ENCODE data around the gene TP53AIP1. TPM values are rescaled to one million over a fixed set of nuclear protein-coding genes. Genes with fewer than 3 reads are reported as not detected.

The TP53AIP1 gene
- total RNA-seq, 2 experiments from 2014 or later = 0.20 TPM; not detected in 1

DNA sequence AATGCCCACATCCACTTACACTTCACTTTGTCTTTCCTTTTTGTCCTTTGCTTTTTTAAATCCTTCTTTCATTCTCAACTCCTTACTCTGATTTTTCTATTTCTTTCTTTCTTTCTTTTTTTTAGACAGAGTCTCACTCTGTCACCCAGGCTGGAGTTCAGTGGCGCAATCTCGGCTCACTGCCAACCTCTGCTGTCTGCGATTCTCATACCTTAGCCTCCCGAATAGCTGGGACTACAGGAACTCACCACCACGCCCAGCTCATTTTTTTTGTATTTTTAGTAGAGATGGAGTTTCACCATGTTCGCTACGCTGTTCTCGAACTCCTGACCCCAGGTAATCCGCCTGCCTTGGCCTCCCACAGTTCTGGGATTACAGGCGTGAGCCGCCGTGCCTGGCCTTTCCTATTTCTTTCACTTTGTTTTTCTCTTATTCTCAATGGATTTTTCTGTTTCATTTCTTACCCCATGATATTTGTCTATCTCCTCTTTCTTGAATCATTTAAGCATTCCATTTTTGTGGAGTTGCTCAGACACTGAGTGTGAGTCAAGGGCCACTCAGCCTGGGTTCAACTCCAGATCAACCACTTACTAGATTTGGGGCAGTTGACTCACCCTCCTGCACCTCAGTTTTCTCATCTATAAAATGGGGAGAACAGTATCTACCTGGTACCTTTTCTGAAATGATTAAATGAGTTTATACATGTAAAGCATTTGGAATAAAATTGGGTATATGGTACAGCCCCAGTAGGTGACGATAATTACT, 43.9 kb downstream of the TP53AIP1 start:
- H3K9me3 ChIP-seq (ENCODE audit: control insufficient read depth in 1 of 2, insufficient read depth in 1 of 2, low read length in 2 of 2) = no peaks in the 10 kb centered on the region
- H3K4me3 ChIP-seq (ENCODE audit: low read length) = no peak overlapping the region
- H3K4me1 ChIP-seq (ENCODE audit: insufficient read depth, low read length) = no peaks in the 10 kb centered on the region
- no peaks in the 10 kb centered on the region for H3K36me3 ChIP-seq (ENCODE audit: insufficient read depth, low read length)
- H3K27ac Mint-ChIP-seq = no peak overlapping the region
- peaks cover 5% of the 10 kb centered on the region for H3K27me3 Mint-ChIP-seq
- DNase-seq = no peak
- peaks cover 5% of the 10 kb centered on the region for H3K4me1 Mint-ChIP-seq (ENCODE audit: low read depth)
- ATAC-seq (ENCODE audit: poor library complexity) = no peak
- H3K4me3 Mint-ChIP-seq = no peak overlapping the region
- H3K36me3 Mint-ChIP-seq (ENCODE audit: low read depth) = no peaks in the 10 kb centered on the region
- H3K27me3 ChIP-seq (ENCODE audit: control insufficient read depth in 1 of 2, insufficient read depth in 2 of 2, low read length in 2 of 2) = no peaks in the 10 kb centered on the region
- H3K9me3 Mint-ChIP-seq = no peaks in the 10 kb centered on the region
- ChIA-PET CTCF (no interaction called here), POLR2A (no interaction called here)
- intact Hi-C loops (cut with DNase I, micrococcal nuclease) = no loop called here
- no peak overlapping the region for H3K27ac ChIP-seq (ENCODE audit: low read depth in 1 of 2, low read length in 2 of 2)
- TF ChIP-seq, protein P1, sequence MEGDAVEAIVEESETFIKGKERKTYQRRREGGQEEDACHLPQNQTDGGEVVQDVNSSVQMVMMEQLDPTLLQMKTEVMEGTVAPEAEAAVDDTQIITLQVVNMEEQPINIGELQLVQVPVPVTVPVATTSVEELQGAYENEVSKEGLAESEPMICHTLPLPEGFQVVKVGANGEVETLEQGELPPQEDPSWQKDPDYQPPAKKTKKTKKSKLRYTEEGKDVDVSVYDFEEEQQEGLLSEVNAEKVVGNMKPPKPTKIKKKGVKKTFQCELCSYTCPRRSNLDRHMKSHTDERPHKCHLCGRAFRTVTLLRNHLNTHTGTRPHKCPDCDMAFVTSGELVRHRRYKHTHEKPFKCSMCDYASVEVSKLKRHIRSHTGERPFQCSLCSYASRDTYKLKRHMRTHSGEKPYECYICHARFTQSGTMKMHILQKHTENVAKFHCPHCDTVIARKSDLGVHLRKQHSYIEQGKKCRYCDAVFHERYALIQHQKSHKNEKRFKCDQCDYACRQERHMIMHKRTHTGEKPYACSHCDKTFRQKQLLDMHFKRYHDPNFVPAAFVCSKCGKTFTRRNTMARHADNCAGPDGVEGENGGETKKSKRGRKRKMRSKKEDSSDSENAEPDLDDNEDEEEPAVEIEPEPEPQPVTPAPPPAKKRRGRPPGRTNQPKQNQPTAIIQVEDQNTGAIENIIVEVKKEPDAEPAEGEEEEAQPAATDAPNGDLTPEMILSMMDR (IDR thresholded peaks at IDR 0.05) = no peak

DNA sequence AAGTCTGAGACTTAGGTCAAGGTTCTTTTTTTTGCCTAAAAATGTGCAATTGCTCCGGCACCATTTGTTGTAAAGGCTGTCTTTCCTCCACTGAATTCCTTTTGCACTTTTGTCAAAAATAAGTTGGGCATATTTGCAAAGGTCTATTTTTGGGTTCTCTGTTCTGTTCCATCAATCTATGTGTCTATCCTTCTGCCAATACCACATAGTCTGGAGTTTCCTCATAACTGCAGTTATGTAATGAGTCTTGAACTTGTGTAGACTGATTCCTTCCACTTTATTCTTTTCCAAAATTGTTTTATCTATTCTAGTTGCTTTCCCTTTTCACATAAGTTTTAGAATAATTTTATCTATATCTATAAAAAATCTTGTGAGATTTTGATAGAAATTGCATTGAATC, 44.8 kb downstream of the TP53AIP1 start:
- H3K27me3 ChIP-seq (ENCODE audit: control insufficient read depth in 1 of 2, insufficient read depth in 2 of 2, low read length in 2 of 2) = peaks cover 0 to 4% of the 10 kb centered on the region in 2 experiments
- ATAC-seq (ENCODE audit: poor library complexity) (no peak), DNase-seq (no peak)
- H3K36me3 Mint-ChIP-seq (ENCODE audit: low read depth) = no peaks in the 10 kb centered on the region
- H3K27me3 Mint-ChIP-seq = peaks cover 14% of the 10 kb centered on the region
- no peaks in the 10 kb centered on the region for H3K4me1 Mint-ChIP-seq (ENCODE audit: low read depth)
- H3K4me3 Mint-ChIP-seq = no peak overlapping the region
- H3K4me1 ChIP-seq (ENCODE audit: insufficient read depth, low read length) = no peaks in the 10 kb centered on the region
- H3K27ac ChIP-seq (ENCODE audit: low read depth in 1 of 2, low read length in 2 of 2) = no peak overlapping the region
- no peak overlapping the region for H3K27ac Mint-ChIP-seq
- ChIA-PET POLR2A (no interaction called here), CTCF (no interaction called here)
- TF ChIP-seq, protein P1 (IDR thresholded peaks at IDR 0.05) = no peak
- no peaks in the 10 kb centered on the region for H3K9me3 Mint-ChIP-seq
- intact Hi-C loops (cut with DNase I, micrococcal nuclease) = no loop called here
- no peak overlapping the region for H3K4me3 ChIP-seq (ENCODE audit: low read length)
- H3K36me3 ChIP-seq (ENCODE audit: insufficient read depth, low read length) = no peaks in the 10 kb centered on the region
- no peaks in the 10 kb centered on the region for H3K9me3 ChIP-seq (ENCODE audit: control insufficient read depth in 1 of 2, insufficient read depth in 1 of 2, low read length in 2 of 2)

DNA sequence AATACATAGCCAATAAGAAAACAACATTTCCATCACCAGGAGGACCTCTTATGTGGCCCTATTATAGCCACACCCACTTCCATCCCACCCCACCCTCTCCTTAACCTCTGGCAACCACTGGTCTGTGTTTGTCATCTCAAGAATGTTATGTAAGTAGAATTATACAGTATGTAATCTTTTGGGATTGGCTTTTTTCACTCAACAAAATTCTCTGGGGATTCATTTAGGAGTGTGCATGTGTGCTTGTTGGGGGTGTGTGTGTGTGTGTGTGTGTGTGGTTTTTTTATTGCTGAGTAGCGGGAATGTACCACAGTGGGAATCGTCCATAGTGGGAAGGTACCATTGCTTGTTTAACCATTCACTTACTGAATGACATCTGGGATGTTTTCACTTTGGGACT, 46.3 kb downstream of the TP53AIP1 start:
- Mint-ChIP-seq H3K36me3 (ENCODE audit: low read depth) (no peaks in the 10 kb centered on the region), H3K4me1 (ENCODE audit: low read depth) (no peaks in the 10 kb centered on the region), H3K4me3 (no peak overlapping the region), H3K27ac (no peak overlapping the region), H3K9me3 (no peaks in the 10 kb centered on the region), H3K27me3 (peaks cover 28% of the 10 kb centered on the region)
- DNase-seq (no peak), ATAC-seq (ENCODE audit: poor library complexity) (no peak)
- Histone ChIP-seq H3K4me1 (ENCODE audit: insufficient read depth, low read length) (peaks cover 7% of the 10 kb centered on the region), H3K36me3 (ENCODE audit: insufficient read depth, low read length) (no peaks in the 10 kb centered on the region), H3K27me3 (ENCODE audit: control insufficient read depth in 1 of 2, insufficient read depth in 2 of 2, low read length in 2 of 2) (peaks cover 6 to 18% of the 10 kb centered on the region in 2 experiments), H3K9me3 (ENCODE audit: control insufficient read depth in 1 of 2, insufficient read depth in 1 of 2, low read length in 2 of 2) (peaks cover 0 to 4% of the 10 kb centered on the region in 2 experiments), H3K4me3 (ENCODE audit: low read length) (no peak overlapping the region), H3K27ac (ENCODE audit: low read depth in 1 of 2, low read length in 2 of 2) (no peak overlapping the region)
- ChIA-PET POLR2A (no interaction called here), CTCF (no interaction called here)
- intact Hi-C loops (cut with DNase I, micrococcal nuclease) = no loop called here
- TF ChIP-seq, protein P1 (IDR thresholded peaks at IDR 0.05) = no peak
